ENCODE measurements around the gene TMEM200A.

TMEM200A gene

DNA sequence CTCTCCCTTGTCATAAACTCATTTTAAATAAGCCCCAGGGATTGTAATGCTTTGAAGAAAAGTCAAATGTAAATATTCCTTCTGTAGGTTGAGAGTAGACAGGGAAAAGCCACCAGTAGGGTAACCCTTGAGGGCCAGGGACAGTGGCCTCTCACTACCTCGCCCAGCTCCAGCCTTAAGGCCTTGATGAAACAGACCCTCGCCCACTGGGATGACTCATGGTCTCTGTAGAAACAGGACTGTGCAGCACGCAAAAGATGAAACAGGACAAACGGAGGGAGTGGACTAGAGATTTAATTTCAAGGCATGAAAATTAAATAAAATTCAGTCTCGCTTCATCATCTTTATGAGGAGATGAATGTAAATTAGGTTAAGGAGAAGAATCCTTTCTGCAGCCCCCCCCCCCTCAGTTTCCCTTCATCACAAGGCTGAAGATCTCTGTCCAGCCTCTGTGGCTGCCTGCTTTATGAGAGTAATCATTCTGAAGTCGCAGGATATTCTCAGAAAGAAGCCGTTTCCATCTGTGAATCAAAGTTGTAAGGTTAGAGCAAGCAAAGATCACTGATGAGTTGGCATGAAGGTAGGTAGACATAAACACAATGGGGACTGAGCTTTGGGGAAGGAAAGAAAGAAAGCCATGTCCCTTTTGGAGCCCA is 60.4 kb downstream of the TMEM200A start:
- no peak for DNase-seq

DNA sequence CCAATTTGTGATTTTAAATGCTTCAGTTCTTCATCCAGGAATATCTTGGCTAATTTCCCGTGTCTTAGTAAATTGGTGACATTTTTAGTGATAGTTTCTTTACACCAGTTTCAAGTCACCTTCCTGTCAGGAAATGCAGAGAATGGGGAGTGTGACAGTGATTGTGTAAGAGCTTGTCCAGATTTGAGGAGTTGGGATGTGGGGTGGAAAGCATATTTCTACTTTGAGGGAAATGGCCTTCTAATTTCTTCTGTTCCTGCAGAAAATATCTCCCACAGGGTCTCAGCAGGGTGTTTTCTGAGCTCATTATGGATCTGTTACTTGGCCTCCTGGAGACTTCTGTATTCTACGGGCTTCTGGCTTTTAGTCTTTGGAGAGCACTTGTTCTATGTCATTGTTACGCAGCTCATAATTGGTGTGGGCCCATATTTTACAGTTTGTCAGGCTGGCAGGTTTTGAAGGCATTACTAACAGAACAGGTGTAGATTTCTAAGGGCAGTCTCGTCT is 65.6 kb downstream of the TMEM200A start:
- no peak for DNase-seq

DNA sequence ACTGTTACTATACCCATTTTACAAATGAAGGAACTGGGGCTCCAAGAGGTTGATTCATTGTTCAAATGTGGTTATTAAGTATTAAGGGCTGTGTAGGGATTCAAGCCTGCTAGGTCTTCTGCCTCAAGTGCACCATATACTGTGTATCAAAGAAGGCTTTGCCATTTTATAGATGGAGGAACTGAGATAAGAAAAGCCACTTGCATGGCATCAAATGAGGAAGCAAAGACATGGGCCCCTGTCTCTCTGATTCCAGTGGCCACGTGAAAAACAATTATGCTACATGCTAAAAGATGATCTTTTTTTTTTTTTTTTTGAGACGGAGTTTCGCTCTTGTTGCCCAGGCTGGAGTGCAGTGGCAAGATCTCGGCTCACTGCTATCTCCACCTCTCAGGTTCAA is 67.0 kb downstream of the TMEM200A start:
- DNase-seq, result no peak

DNA sequence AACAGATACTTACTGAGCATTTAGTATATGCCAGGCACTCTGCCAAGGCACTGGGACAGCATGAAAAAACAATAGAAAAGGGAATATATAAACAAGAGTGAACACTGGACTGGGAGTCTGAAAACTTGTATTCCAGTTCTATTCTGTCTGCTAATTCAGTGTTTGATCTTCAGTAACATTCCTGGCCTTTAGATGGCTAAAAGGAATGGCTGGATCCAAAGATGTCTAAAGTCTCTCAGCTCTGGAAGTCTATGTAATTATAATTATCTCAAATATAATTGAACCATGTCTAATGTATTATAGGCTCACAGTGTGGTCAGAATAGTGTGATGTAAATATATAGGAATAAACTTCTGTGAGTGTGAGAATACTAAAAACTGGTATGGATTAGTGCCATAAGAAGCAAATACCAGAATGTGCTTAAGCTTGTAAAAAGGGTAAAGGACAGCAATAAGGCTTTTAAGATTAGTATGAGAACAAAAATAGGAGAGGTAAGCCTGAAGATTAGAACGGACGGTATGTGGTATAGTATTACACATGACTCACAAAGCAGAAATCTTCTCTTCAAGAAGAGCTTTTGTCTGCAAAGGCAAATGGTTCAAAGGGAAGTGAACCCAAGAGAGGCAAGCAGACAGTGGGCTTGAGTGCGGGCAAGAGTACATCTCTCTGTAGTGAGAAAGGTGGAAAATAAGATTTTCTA is 68.5 kb downstream of the TMEM200A start:
- DNase-seq, result no peak

DNA sequence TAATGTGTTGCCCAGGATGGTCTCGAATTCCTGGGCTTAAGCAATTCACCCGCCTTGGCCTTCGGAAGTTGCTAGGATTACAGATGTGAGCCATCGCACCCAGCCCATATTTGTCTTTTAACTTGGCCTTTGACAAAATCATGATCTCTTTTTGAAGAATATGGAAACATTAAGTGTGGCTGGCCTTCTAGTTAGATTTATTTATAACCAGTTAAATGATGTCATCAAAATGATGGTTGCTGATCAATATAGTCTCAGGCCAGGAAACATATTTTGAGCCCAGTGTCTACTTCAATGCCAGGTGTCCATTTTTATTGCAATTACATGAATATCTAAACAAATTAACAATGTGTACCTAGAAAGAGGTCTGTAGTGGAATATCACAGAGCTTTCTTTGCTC is 69.4 kb downstream of the TMEM200A start:
- no peak for DNase-seq

DNA sequence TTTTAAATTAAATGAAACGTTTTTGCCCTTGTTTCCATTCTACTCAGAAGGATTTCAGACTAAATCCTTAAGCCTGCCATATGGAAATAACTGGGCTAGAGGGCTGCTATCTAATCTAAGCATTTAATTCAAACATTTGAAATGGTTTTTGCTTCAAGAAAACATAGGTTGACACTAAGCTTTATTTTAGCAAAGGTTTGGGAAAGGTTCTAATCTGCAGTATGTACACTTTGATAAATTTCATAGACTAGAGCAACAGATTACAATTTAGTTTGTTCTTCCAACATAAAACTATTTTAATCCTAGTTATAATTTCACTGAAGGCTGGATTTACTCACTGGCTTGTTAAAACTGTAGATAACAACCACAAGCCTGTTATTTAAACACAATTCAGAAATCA is 72.1 kb downstream of the TMEM200A start:
- DNase-seq, result no peak

DNA sequence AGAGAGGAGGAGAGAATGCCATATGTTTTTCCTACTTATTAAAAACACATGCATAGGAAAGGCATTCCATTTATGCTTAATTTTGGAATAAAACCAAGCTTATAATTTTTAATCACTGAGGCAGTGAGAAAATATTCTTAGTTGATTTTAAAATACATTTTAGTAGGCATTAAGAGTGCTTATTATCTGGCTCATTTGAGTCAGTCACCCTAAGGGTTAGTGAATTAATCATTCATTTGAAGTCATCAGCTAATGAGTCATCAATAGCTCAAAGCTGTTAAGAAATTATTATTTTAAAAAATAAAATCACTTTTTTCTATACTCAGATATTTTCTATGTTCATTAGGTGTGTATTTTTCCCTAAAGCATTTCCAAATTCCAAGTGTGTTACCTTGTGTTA is 81.6 kb downstream of the TMEM200A start:
- DNase-seq, result no peak

DNA sequence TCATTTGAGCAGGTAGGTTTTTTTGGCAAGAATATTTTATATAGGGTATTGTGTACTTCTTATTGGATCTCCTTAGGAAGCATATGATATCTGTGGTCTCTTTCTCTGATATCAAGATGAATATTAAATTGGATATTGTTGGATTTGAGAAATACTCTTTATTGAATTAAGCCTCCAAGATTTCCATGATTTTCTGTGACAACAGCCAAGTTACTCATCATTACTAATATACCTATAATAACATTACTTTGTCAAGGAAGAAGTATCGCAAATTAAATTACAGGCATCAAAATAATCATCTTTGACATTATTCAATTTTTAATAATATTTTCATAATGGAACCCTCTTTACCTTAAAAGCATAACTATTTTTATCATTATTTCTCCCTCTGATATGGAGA is 86.5 kb downstream of the TMEM200A start:
- DNase-seq, result no peak

DNA sequence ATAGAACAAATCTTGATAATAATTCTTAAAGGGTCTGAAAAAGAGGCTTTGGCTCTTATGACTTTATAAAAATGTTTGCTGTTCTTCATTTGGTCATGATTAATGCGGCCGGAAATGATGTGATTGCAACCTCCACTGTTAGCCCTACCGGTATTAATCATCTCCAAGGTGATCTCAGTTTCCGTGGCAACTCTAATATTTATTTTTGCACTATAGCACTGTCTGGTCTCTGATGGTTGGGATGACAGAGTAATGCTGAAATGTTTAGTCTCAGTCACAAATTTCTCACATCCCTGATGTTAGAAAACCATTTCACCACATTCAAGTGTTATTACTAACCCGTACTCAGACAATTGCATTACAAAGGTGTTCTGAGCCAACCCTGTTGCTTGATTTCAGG is 87.4 kb downstream of the TMEM200A start:
- DNase-seq, result no peak

DNA sequence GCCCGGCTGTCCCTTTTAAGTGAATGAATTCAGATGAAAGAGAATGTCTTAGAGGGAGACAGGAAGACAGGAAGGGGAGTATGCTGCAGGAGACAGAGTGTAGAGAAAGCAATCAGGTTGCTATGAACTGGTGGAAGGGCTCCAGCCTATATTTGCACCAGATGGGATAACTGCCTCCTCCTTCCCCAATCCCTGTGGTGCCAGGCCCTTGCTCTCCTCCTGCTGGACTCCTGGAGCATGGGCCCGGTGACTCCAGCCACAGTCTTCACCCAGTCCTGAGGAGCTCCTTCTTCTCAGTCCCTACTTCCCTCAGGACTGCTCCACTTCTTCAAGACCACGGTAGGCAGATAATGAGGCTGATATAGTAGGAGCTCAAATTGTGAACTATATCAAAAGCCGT is 91.8 kb downstream of the TMEM200A start:
- DNase-seq, result no peak

DNA sequence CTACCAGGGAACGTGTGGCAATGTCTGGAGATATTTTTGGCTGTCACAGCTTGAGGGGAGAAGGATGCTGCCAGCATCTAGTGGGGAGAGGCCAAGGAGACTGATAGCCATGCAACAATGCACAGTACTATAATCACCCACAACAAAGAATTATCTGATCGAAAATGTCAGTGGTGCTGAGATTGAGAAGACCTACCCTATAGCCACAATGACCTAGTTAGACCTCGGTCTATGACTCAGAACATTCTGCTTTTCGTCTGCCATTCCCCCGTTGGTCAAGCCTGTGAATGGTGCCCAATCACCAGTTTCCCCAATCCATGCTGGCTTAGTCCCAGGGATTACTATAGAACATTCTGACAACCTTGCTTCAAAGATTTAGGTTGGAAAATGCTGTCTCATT is 93.5 kb downstream of the TMEM200A start:
- DNase-seq, result no peak

DNA sequence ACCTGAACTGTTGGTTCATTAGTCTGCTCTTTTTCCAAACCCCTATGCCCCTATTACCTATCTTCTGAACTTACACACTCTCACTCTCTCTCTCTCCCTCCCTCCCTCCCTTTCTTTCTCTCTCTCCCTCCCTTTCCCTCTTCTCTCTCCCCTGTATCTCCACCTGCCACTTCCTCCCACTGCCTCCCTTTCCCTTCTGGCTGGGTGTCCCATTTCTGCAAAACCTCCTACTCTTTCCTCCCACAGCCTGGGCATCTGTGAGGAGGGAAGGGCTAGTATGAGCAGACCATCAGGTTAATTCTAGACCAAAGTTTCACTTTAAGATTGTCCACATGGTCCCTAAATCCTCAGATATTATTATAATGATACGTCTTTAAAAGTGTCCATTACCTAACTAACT is 95.1 kb downstream of the TMEM200A start:
- DNase-seq, result no peak

DNA sequence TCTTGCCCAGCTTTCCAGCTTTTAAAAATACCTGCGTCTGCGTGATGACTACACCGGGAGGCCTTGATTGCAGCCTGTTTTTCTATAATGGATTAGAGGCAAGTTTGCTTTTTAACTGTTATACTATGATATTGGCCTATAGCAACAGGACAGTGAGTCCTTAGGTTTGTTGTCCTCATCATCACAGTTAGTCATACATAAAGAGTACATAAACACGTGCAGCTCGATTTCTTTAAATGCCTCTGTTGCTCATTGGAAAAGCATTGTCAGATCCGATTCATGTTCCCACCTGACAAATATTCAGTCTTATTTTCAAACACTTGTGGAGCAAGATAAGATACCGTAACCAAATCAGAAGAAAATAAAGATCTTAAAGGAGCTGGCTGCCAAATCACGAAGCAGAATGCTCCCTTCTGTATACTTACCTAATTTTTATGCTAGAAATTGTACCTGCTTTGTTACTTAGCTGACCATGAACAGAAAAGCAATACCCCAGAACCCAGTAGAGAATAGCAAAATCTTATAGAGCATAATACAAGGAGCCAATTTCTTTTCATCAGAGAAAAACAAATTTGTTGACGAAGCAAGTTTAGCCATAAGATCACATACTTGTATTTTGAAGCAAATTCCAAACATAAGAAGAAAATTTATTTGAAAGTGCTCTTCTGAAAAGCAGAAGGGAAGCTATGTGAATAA is 100.4 kb downstream of the TMEM200A start:
- DNase-seq, result no peak

DNA sequence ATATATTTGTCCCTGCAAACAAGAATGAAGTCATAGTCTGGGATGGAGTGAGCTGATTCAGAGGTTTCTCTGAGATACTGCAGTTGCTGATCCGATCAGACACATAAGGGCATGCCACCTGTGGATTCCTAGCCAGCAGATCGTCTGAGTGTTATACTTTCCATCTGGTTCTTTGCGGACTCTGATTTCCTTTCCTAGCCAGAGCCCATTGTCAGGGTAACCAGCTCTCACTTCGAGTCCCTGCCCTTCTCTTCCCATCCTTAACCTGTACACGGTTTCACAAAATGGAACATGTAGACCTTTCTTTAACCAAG is 100.9 kb downstream of the TMEM200A start:
- DNase-seq, result no peak

DNA sequence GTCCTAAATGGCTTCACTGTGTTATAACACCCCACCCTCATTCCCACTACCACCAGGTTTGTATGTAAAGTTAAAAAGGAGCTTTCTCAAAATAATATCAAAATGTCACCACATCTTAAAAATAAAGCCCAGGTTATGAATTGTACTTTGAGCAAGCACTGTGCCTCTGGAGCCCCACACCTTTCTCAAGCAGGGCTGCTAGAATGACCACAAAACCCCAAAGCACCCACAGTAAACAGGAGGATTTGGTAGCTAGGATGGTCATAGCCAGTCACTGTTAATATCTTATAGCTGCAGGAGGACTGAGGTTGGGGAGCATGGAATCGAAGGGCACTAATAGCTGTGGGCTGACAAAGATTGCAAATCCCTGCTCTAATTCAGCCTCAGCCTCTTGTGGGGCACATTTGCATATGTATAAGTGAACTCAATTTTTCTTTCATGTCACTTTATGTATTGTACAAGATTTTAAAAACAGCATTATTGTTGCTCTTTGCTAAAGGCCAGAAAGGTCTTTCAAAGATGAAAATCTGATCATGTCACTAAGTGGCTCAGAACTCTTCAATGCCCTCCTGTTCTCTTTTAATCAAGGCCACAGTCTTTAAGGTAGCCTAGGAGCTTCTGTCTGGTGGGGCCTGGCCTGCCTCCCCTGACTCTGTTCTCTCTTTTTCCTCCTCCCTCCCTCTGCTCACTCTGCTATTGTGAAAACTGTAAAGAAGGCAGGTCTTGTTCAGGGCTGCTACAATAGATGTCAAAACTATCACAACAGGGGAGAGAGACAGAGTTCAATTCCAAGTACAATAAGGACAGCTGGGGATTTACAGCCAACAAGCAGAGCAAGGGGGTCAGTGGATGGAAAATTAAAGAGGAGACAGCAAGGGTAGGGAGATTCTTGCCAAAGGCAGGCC is 101.6 kb downstream of the TMEM200A start:
- no peak for DNase-seq

DNA sequence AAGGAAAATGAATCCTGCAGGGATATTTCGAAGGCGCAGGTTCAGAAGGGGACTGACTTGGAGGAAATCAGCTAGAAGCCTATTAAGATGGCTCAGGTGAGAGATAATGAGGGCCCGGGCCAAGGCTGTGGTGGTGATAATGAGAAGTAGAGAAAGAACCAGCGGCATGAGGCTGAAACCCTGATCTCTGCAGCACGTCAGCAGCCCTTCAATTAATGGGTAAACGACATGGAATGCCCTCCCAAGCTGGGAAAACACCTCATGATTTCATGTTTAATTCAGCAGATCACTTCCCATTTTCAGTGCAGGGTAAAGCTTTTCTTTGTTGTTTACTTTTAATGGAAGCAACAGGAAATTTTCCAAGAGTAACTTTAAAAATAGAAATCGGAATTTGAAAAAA is 104.9 kb downstream of the TMEM200A start:
- DNase-seq, result no peak

DNA sequence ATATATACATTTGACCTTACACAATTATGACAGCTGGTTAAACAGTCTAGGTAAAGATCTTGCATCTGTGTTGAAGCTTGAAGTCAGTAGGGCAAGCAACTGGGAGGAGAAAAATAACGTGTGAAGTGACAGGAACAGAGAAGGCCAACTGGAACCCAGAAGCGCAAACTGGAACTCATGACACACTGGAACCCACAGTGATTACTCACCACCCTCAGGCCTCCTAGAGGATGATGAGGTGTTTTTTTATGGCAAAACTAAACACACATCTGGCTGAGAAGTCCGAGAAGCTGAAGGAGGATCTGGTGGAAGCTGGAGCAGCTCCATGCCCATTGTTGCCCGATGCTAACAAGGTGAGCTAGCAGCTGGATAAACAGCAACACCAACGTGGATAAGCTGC is 108.1 kb downstream of the TMEM200A start:
- no peak for DNase-seq

DNA sequence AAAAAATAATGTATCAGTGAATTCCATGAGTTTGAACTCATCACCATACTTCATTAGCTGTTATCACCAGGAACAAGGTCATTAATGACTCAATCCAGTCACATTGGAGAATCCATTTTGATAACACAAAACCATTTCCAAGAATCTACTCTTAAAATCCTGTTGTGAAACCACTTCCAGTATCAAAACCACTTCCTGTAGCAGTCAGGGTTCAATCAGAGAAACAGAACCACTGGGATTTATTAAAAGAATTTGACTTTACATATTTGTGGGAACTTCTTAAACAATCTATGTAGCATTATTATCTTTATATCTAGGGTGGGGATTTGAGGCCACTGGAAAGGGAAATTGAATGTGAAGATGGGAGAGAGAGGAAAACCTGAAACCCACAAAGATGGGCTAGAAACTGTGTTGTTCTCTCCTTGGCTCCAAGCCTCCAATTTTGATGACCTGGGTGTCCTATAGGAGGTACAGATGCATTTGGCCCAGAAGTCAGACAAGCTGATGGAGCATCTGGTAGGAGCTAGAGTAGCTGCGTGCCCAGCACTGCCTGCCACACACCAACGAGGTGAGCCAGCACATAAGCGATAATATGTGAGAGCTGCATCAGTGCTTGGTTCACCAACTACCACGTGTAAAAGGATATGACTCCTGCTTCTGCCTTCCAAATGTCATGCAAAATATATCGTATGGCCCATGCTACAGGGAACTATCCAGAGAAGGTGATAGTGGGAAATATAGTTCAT is 117.0 kb downstream of the TMEM200A start:
- no peak for DNase-seq

DNA sequence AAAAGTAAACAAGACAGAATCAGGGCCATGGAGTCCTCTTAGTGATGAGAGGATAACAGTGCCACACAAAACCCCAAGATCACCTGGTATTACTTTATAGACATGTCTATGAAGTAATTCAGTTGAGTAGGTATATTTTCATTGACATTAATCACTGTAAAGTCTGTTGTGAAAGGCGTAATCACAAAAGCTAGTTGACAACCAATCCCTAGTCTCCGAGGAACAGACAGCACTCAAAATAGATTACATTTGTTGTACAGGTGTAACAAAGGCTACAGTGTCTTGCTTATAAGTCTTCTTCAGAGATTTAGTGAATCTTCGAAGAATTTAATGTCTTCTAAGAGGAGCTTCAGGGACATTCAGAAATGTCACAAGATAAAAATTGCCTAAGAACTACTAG is 120.1 kb downstream of the TMEM200A start:
- no peak for DNase-seq

DNA sequence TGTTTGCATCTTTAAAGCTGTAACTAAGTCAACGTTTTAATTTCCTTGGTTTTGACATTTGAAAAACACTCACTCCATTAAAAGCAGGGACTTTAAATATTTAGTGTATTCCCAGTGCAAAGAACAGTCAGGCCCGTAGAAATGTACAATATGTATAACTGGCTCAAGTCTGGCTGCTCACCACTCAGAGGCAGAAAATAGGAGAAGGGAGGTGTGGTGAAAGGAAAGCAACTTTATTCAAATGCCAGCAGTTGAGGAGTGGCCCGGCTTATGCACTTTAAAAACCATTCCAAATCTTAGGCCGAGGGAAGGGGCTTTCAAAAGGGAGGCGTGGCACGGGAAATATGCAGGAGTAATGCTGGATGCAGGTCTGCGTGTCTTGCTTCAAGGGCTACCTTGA is 120.6 kb downstream of the TMEM200A start:
- no peak for DNase-seq

DNA sequence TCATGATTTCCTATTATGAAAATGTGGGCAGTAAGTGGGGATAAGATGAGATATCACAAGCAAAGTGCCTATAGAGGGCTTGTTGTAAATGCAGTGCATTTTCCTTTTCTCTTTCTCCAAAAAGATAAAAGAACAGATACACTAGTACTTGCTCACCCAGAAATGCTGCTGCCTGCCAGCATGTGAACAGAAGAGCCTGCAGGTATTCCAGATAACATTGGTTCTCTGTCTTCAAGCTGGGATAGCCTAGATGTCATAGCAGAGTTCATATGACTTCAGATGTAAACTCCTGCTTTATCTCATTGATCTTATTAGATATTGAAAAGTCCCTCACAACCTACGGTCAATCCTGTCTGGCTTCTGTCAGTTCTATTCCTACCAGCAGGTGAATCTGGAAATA is 123.7 kb downstream of the TMEM200A start:
- DNase-seq, result no peak

Measured in 8988T (cell line).